Umbilical cord (tissue), 2 donors: ENCODE data around the gene ANAPC2. TPM values are rescaled to one million over a fixed set of nuclear protein-coding genes. Genes with fewer than 3 reads are reported as not detected.

Experiments used
- DNase-seq: peaks from one replicate; pipeline ENCODE4 v3.0.0-alpha.2; 2015; ENCODE audit warnings: low spot score
- total RNA-seq: library from RNA; depleted of rRNA; stranded (reverse); fragments of >200 nt; gene quantifications from one replicate; pipeline ENCODE4 v1.2.3, GENCODE V29; 2014; ENCODE audit warnings: low replicate concordance; ENCODE audit not compliant: insufficient read depth

ANAPC2 gene
- total RNA-seq, 1 donor from 2014 or later, result 18.3 TPM

- DNase-seq, result no peak
Measured at GRCh38 chr9:137227853-137228505, 39.6 kb upstream of the ANAPC2 start.

GRCh38 chr9:137227054-137227852 is 38.9 kb upstream of the ANAPC2 start, which contains the start of gene RNF224:
TSS of gene RNF224 (plus strand) at chr9:137227502. CDS start at chr9:137228336, 834 bp downstream.
- DNase-seq, result peak; percentile 63

GRCh38 chr9:137226338-137227053 is 38.1 kb upstream of the ANAPC2 start:
- DNase-seq, result no peak

GRCh38 chr9:137225699-137226331 is 37.5 kb upstream of the ANAPC2 start:
- DNase-seq, result no peak

- DNase-seq, result no peak
Measured at GRCh38 chr9:137224830-137225694, 36.7 kb upstream of the ANAPC2 start, which contains the start of gene CYSRT1. TSS of gene CYSRT1 (plus strand) at chr9:137225174. CDS start at chr9:137225622, 448 bp downstream.

GRCh38 chr9:137223078-137223970 is 35.0 kb upstream of the ANAPC2 start:
- DNase-seq, result peak; percentile 98

GRCh38 chr9:137222190-137223077 is 34.1 kb upstream of the ANAPC2 start, which contains the start of gene RNF208:
TSS of gene RNF208 (minus strand) at chr9:137222240. CDS start at chr9:137221212, 1,028 bp downstream.
- DNase-seq, result no peak

- no peak for DNase-seq
Measured at GRCh38 chr9:137221506-137222111, 33.2 kb upstream of the ANAPC2 start.

GRCh38 chr9:137221095-137221505 is 32.7 kb upstream of the ANAPC2 start:
- no peak for DNase-seq

GRCh38 chr9:137220317-137221094 is 32.1 kb upstream of the ANAPC2 start:
- no peak for DNase-seq

GRCh38 chr9:137219757-137220316 is 31.5 kb upstream of the ANAPC2 start:
- no peak for DNase-seq

GRCh38 chr9:137218754-137219271 is 30.5 kb upstream of the ANAPC2 start:
- no peak for DNase-seq

GRCh38 chr9:137218212-137218753 is 29.9 kb upstream of the ANAPC2 start:
- DNase-seq, result no peak

GRCh38 chr9:137217276-137218211 is 29.2 kb upstream of the ANAPC2 start:
- DNase-seq, result peak; percentile 29
